Pancreas (tissue), 10 donors: Measurements from ENCODE around the gene LAMB2. TPM values are rescaled to one million over a fixed set of nuclear protein-coding genes. Genes with fewer than 3 reads are reported as not detected.

ENCODE experiments used
- ATAC-seq, 4 donors: fragments of 200-7000 bp; cut with Tn5 transposase; one replicate each; pipeline versions ENCODE4 v1.8.0 to v1.9.1; 2020; ENCODE audit warnings: mild to moderate bottlenecking in 4 of 4, moderate library complexity in 4 of 4
- DNase-seq, 6 donors: peaks; one replicate each; pipeline ENCODE4 v3.0.0-alpha.2; 2020
- FAIRE-seq: peaks from 2 replicates; lab custom pipeline; 2012; peaks lifted over from hg19 to GRCh38; lab: Jason Lieb, UNC
- H3K27ac ChIP-seq, 4 donors: fragments of 200-600 bp; sonication (generic); 1 replicate in 3 of 4; 2 replicates in 1 of 4; pipeline versions ENCODE4 v1.5.0 to v1.8.0; 2020
- H3K27me3 ChIP-seq, 4 donors: fragments of 200-600 bp; one replicate each; pipeline ENCODE4 v1.8.0; 2021
- H3K36me3 ChIP-seq, 3 donors: fragments of 200-600 bp; sonication (generic) in 1 of 3; one replicate each; pipeline versions ENCODE4 v1.5.0 to v1.8.0; 2020 to 2021
- H3K4me1 ChIP-seq, 3 donors: fragments of 200-600 bp; one replicate each; pipeline ENCODE4 v1.8.0; 2021
- H3K4me3 ChIP-seq, 4 donors: fragments of 200-600 bp; sonication (generic) in 2 of 4; one replicate each; pipeline versions ENCODE4 v1.5.0 to v1.8.0; 2020 to 2021
- H3K9me3 ChIP-seq, 4 donors: fragments of 200-600 bp; one replicate each; pipeline ENCODE4 v1.8.0; 2021
- CTCF ChIP-seq, 4 donors: fragments of 200-600 bp; sonication (generic) in 3 of 4; IDR thresholded peaks; one replicate each; pipeline versions ENCODE4 v1.5.0 to v1.8.0; 2021; ENCODE audit warnings: antibody characterized with exemption in 4 of 4
- WGBS, 2 donors: extraction: QIAGEN DNeasy Blood & Tissue Kit; methylation state at CpG; one replicate each; pipeline ENCODE4 v1.1.7; 2013; 5-methylcytosine and 5-hydroxymethylcytosine counted together
- intact Hi-C, 3 donors: fragments of 100-400 bp; cut with DNase I; formaldehyde crosslinking; loops; one replicate each; pipeline versions ENCODE4 v1.11.1 to v1.14.2; 2022
- polyA plus RNA-seq, 2 donors: library from polyadenylated mRNA; stranded (reverse); fragments of 200-250 nt; gene quantifications; one replicate each; pipeline ENCODE4 v1.2.3, GENCODE V29; 2013
- total RNA-seq, 6 donors: library from RNA; stranded (reverse); fragmentation: NEBNext Ultra II Directional in 4 of 6; extraction: Animal tissue kit (Norgen Biotek cat#: 25700) in 4 of 6; gene quantifications; one replicate each; pipeline versions ENCODE4 v1.2.1 to v1.2.4, GENCODE V29; 2021 to 2023
- donor health status: healthy with polysubstance abuse.
- donor health status: DM: no; HTN: no; CAD: no; lungs with moderate emphysema.
- donor health status: DM: no; HTN: no; CAD: no.
- donor health status: control.
- donor health status: control.
- donor health status: Bipolar disorder and iron deficiency.
- donor health status: DM: yes; HTN: yes; CAD: no.
- donor health status: DM: no; HTN: no; CAD: no.
- donor health status: DM: no; HTN: no; CAD: no.
- donor health status: DM: yes; HTN: yes; CAD: no.

LAMB2 gene
- total and polyA plus RNA-seq, 8 donors, result 74.4 to 483 (median 99.3) TPM

GRCh38 chr3:49135499-49135898 is 2.6 kb upstream of the LAMB2 start:
- Histone ChIP-seq H3K36me3 (no peaks in the 10 kb centered on the region), H3K27me3 (no peaks in the 10 kb centered on the region), H3K9me3 (no peaks in the 10 kb centered on the region), H3K4me1 (peaks cover 0 to 9% (median 7%) of the 10 kb centered on the region in 3 donors), H3K27ac (no peak overlapping the region), H3K4me3 (no peak overlapping the region)
- intact Hi-C loops, result no loop called here
- FAIRE-seq, result no peak
- DNase-seq, result no peak
- no peak for ATAC-seq
- 73 to 84% methylated on average over 4 of the region's 4 CpGs for WGBS, 2 donors
- TF ChIP-seq CTCF (IDR thresholded peaks at IDR 0.05), result no peak

GRCh38 chr3:49134471-49135265 is 1.8 kb upstream of the LAMB2 start:
- no peak for TF ChIP-seq CTCF (IDR thresholded peaks at IDR 0.05)
- no peaks in the 10 kb centered on the region for H3K9me3 ChIP-seq
- no peaks in the 10 kb centered on the region for H3K36me3 ChIP-seq
- ATAC-seq (no peak), FAIRE-seq (no peak), DNase-seq (no peak)
- no peak overlapping the region for H3K4me3 ChIP-seq
- no peaks in the 10 kb centered on the region for H3K27me3 ChIP-seq
- intact Hi-C loops, result no loop called here
- no peak overlapping the region for H3K27ac ChIP-seq
- H3K4me1 ChIP-seq, result peaks cover 0 to 9% (median 7%) of the 10 kb centered on the region in 3 donors
- 51% methylated on average over 3 of the region's 3 CpGs for WGBS, 2 donors

GRCh38 chr3:49133226-49133951 is 539 bp upstream of the LAMB2 start:
- H3K27ac ChIP-seq, result peak overlapping the region; percentile 40 to 74 (median 70)
- H3K9me3 ChIP-seq, result no peaks in the 10 kb centered on the region
- H3K27me3 ChIP-seq, result no peaks in the 10 kb centered on the region
- H3K36me3 ChIP-seq, result no peaks in the 10 kb centered on the region
- FAIRE-seq (no peak), ATAC-seq (peak; percentile 91 to 96 (median 92)), DNase-seq (peak; percentile 78 to 91 (median 84))
- H3K4me1 ChIP-seq, result peaks cover 0 to 9% (median 7%) of the 10 kb centered on the region in 3 donors
- peak overlapping the region; percentile 25 to 60 (median 46) for H3K4me3 ChIP-seq
- intact Hi-C loops, result no loop called here
- 1 to 2% methylated on average over 24 to 30 of the region's 30 CpGs for WGBS, 2 donors
- TF ChIP-seq CTCF (IDR thresholded peaks at IDR 0.05), result no peak

- H3K9me3 ChIP-seq, result no peaks in the 10 kb centered on the region
- peak overlapping the region; percentile 40 to 74 (median 70) for H3K27ac ChIP-seq
- no peak for DNase-seq
- no peak for ATAC-seq
- peaks cover 0 to 9% (median 7%) of the 10 kb centered on the region in 3 donors for H3K4me1 ChIP-seq
- H3K36me3 ChIP-seq, result no peaks in the 10 kb centered on the region
- no peaks in the 10 kb centered on the region for H3K27me3 ChIP-seq
- FAIRE-seq, result no peak
- intact Hi-C loops, result no loop called here
- no peak for TF ChIP-seq CTCF (IDR thresholded peaks at IDR 0.05)
- H3K4me3 ChIP-seq, result peak overlapping the region; percentile 25 to 60 (median 46)
- 23 to 25% methylated on average over 9 of the region's 9 CpGs for WGBS, 2 donors
Measured at GRCh38 chr3:49132073-49132436, 795 bp downstream of the LAMB2 start.
